ENCODE data around the gene NFE2L1.

The NFE2L1 gene

DNA sequence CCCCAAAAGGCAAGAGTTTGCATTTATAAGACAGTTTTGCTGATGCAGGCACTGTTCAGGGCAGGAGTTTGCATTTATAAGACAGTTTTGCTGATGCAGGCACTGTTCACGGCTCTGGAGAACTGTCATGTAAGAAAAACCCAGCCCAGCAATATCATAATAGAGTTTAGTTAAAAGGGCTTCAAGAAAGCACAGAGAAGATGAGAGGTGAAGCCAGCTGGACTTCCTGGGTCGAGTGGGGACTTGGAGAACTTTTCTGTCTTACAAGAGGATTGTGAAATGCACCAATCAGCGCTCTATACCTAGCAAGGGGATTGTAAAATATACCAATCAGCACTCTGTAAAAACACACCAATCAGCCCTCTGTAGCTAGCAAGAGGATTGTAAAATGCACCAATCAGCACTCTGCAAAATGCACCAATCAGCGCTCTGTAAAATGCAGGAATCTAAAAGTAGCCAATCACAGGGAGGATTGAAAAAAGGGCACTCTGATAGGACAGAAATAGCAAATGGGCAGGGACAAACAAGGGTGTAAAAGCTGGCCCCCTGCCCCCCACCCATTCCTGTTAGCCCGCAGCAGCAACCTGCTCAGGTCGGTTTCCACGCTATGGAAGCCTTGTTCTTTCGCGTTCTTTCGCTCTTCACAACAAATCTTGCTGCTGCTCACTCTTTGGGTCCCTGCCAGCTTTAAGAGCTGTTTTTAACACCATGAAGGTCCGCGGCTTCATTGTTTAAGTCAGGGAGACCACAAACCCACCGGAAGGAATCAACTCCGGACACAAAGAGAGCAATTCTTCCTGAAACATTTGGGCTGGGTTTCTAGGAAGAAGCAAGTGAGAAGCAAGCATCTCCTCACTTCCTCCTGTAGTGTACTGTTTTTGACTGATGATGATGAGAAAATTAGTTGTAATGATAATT, 54.9 kb downstream of the NFE2L1 start:
- TF ChIP-seq, protein P1, sequence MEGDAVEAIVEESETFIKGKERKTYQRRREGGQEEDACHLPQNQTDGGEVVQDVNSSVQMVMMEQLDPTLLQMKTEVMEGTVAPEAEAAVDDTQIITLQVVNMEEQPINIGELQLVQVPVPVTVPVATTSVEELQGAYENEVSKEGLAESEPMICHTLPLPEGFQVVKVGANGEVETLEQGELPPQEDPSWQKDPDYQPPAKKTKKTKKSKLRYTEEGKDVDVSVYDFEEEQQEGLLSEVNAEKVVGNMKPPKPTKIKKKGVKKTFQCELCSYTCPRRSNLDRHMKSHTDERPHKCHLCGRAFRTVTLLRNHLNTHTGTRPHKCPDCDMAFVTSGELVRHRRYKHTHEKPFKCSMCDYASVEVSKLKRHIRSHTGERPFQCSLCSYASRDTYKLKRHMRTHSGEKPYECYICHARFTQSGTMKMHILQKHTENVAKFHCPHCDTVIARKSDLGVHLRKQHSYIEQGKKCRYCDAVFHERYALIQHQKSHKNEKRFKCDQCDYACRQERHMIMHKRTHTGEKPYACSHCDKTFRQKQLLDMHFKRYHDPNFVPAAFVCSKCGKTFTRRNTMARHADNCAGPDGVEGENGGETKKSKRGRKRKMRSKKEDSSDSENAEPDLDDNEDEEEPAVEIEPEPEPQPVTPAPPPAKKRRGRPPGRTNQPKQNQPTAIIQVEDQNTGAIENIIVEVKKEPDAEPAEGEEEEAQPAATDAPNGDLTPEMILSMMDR (conservative IDR thresholded peaks at IDR 0.05; ENCODE audit: low read length) = no peak
- Histone ChIP-seq H3K9ac (ENCODE audit: low read depth, low read length, poor library complexity, severe bottlenecking) (no peak overlapping the region), H3K4me1 (ENCODE audit: insufficient read depth, low read length, poor library complexity, severe bottlenecking) (peaks cover 26% of the 10 kb centered on the region), H3K4me2 (ENCODE audit: low read depth, low read length, poor library complexity, severe bottlenecking) (no peak overlapping the region), H3K79me2 (ENCODE audit: insufficient read depth, low read length) (peaks cover 36% of the 10 kb centered on the region), H3K27me3 (ENCODE audit: insufficient read depth, low read length, poor library complexity, severe bottlenecking) (no peaks in the 10 kb centered on the region), H4K20me1 (ENCODE audit: insufficient read depth, low read length, poor library complexity, severe bottlenecking) (peaks cover 25% of the 10 kb centered on the region), H3K4me3 (ENCODE audit: low read length, poor library complexity, severe bottlenecking) (no peak overlapping the region), H3F3A (ENCODE audit: low read depth) (peaks cover 5% of the 10 kb centered on the region; the same call in 1 of the 2 replicates), H3K9me2 (replicated peaks; ENCODE audit: low read depth, low read length) (no peaks in the 10 kb centered on the region), H3K9me3 (ENCODE audit: insufficient read depth, low read depth, low read length) (no peaks in the 10 kb centered on the region), H2AFZ (ENCODE audit: low read length) (no peak overlapping the region), H3K36me3 (ENCODE audit: insufficient read depth, low read length) (no peaks in the 10 kb centered on the region)

DNA sequence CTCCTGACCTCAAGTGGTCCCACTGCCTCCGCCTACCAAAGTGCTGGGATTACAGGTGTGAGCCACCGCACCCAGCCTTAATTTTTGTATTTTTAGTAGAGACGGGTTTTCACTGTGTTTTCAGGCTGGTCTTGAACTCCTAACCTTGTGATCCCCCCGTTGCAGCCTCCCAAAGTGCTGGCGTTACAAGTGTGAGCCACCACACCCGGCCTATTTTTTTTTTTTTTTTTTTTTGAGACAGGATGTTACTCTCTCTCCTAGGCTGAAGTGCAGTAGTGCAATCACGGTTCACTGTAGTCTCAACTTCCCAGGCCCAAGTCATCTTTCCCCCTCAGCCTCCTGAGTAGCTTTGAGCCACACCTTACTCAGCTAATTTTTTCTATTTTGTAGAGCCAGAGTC, 56.3 kb downstream of the NFE2L1 start:
- no peaks in the 10 kb centered on the region for H3K36me3 ChIP-seq (ENCODE audit: insufficient read depth, low read length)
- no peaks in the 10 kb centered on the region for H3K9me3 ChIP-seq (ENCODE audit: insufficient read depth, low read depth, low read length)
- TF ChIP-seq, protein P1 (conservative IDR thresholded peaks at IDR 0.05; ENCODE audit: low read length) = no peak
- TF ChIP-seq EZH2phosphoT487 (IDR thresholded peaks at IDR 0.05; ENCODE audit: borderline replicate concordance) = no peak
- H3K4me3 ChIP-seq (ENCODE audit: low read length, poor library complexity, severe bottlenecking) = no peak overlapping the region
- H3K4me1 ChIP-seq (ENCODE audit: insufficient read depth, low read length, poor library complexity, severe bottlenecking) = peaks cover 25% of the 10 kb centered on the region
- H3F3A ChIP-seq (ENCODE audit: low read depth) = no peaks in the 10 kb centered on the region
- no peak overlapping the region for H2AFZ ChIP-seq (ENCODE audit: low read length)
- H3K79me2 ChIP-seq (ENCODE audit: insufficient read depth, low read length) = peaks cover 36% of the 10 kb centered on the region
- H3K4me2 ChIP-seq (ENCODE audit: low read depth, low read length, poor library complexity, severe bottlenecking) = no peak overlapping the region
- H3K27me3 ChIP-seq (ENCODE audit: insufficient read depth, low read length, poor library complexity, severe bottlenecking) = no peaks in the 10 kb centered on the region
- H3K9me2 ChIP-seq (replicated peaks; ENCODE audit: low read depth, low read length) = no peaks in the 10 kb centered on the region
- peaks cover 16% of the 10 kb centered on the region for H4K20me1 ChIP-seq (ENCODE audit: insufficient read depth, low read length, poor library complexity, severe bottlenecking)
- H3K9ac ChIP-seq (ENCODE audit: low read depth, low read length, poor library complexity, severe bottlenecking) = no peak overlapping the region

DNA sequence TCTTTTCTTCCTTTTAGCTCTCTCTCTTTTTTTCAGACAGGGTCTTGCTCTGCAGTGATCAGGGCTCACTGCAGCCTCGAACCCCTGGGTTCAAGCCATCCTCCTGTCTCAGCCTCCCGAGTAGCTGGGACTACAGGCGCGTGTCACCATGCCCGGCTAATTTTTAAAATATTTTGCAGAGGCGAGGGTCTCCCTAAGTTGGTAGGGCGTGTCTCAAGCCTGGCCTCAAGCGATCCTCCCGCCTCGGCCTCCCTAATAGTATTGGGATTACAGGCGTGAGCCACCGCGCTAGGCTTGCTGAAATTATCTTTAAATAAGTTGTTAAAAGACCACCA, 58.6 kb downstream of the NFE2L1 start:
- Histone ChIP-seq H2AFZ (ENCODE audit: low read length) (peak overlapping the region; percentile 98), H3K9me2 (replicated peaks; ENCODE audit: low read depth, low read length) (no peaks in the 10 kb centered on the region), H3K9ac (ENCODE audit: low read depth, low read length, poor library complexity, severe bottlenecking) (peak overlapping the region; percentile 85), H3K36me3 (ENCODE audit: insufficient read depth, low read length) (no peaks in the 10 kb centered on the region), H3K4me2 (ENCODE audit: low read depth, low read length, poor library complexity, severe bottlenecking) (peak overlapping the region; percentile 96), H3F3A (ENCODE audit: low read depth) (no peaks in the 10 kb centered on the region), H3K4me3 (ENCODE audit: low read length, poor library complexity, severe bottlenecking) (peak overlapping the region; percentile 98), H3K27me3 (ENCODE audit: insufficient read depth, low read length, poor library complexity, severe bottlenecking) (no peaks in the 10 kb centered on the region), H4K20me1 (ENCODE audit: insufficient read depth, low read length, poor library complexity, severe bottlenecking) (peaks cover 4% of the 10 kb centered on the region), H3K79me2 (ENCODE audit: insufficient read depth, low read length) (peaks cover 40% of the 10 kb centered on the region), H3K4me1 (ENCODE audit: insufficient read depth, low read length, poor library complexity, severe bottlenecking) (peaks cover 28% of the 10 kb centered on the region), H3K9me3 (ENCODE audit: insufficient read depth, low read depth, low read length) (no peaks in the 10 kb centered on the region)
- TF ChIP-seq, protein P1 (conservative IDR thresholded peaks at IDR 0.05; ENCODE audit: low read length) = no peak
- no peak for TF ChIP-seq EZH2phosphoT487 (IDR thresholded peaks at IDR 0.05; ENCODE audit: borderline replicate concordance)
